HepG2 (cell line): ENCODE measurements around the gene RERE. TPM values are rescaled to one million over a fixed set of nuclear protein-coding genes. Genes with fewer than 3 reads are reported as not detected.

Experiments used
- ATAC-seq: fragments of 200-7000 bp; cut with Tn5 transposase; 3 replicates; pipeline ENCODE4 v1.9.1; 2020; ENCODE audit warnings: mild to moderate bottlenecking, moderate library complexity
- BruUV-seq: library from RNA; stranded (reverse); fragments of 400-500 nt; replicated peaks from 2 replicates; lab custom pipeline; 2021; lab: Mats Ljungman, UMichigan
- CTCF ChIA-PET: fragments of 300-600 bp; formaldehyde crosslinking; extraction: SDS; loops from one replicate; lab custom pipeline; 2021; ENCODE audit warnings: low total read pairs, inconsistent platforms, low intra/inter-chr PET ratio; lab: Yijun Ruan, JAX
- POLR2A ChIA-PET: fragments of 350-600 bp; sonication (Branson Sonifier 250); formaldehyde crosslinking; loops from one replicate; lab custom pipeline; 2020; ENCODE audit warnings: antibody characterized with exemption, inconsistent platforms; lab: Yijun Ruan, JAX
- DNase-seq: peaks from one replicate; pipeline ENCODE4 v3.0.0-alpha.2; 2015; ENCODE audit warnings: low spot score
- FAIRE-seq: peaks from 3 replicates; lab custom pipeline; 2011; peaks lifted over from hg19 to GRCh38; lab: Jason Lieb, UNC
- H2AFZ ChIP-seq: one replicate; pipeline ENCODE4 v1.6.1; 2011; ENCODE audit warnings: low read length, inconsistent platforms
- H3K27ac ChIP-seq: fragments of 300-600 bp; 3 replicates; pipeline ENCODE4 v1.8.0; 2011; ENCODE audit warnings: mixed run types, mild to moderate bottlenecking, mixed read lengths, low read length, inconsistent platforms; ENCODE audit not compliant: insufficient read depth; ENCODE audit errors: extremely low read length
- H3K27me3 ChIP-seq, 2 experiments: fragments of 200-600 bp in 1 of 2; 2 replicates in 1 of 2; 3 replicates in 1 of 2; pipeline versions ENCODE4 v1.6.0 to v1.8.0; 2011; ENCODE audit warnings: low read length in 2 of 2, mild to moderate bottlenecking in 2 of 2, moderate library complexity in 2 of 2, inconsistent platforms in 1 of 2; ENCODE audit not compliant: insufficient read depth in 2 of 2, control insufficient read depth in 1 of 2
- H3K36me3 ChIP-seq, 2 experiments: fragments of 200-600 bp in 1 of 2; replicated peaks in 1 of 2; 2 replicates in 1 of 2; 3 replicates in 1 of 2; pipeline versions ENCODE4 v1.5.1 to v1.8.0; 2011; ENCODE audit warnings: low read length in 2 of 2, inconsistent platforms in 1 of 2; ENCODE audit not compliant: insufficient read depth in 2 of 2, control insufficient read depth in 1 of 2
- H3K4me1 ChIP-seq: 2 replicates; pipeline ENCODE4 v1.5.1; 2012; ENCODE audit warnings: low read length, inconsistent platforms; ENCODE audit not compliant: insufficient read depth
- H3K4me2 ChIP-seq: 2 replicates; pipeline ENCODE4 v1.6.0; 2011; ENCODE audit warnings: low read depth, low read length, inconsistent platforms
- H3K4me3 ChIP-seq, 3 experiments: fragments of 200-600 bp in 1 of 3; sonication (generic), shearing (Covaris generic) in 1 of 3; replicated peaks in 1 of 3; 2 replicates each; pipeline ENCODE4 v1.5.1; 2011 to 2016; ENCODE audit warnings: low read length in 3 of 3, inconsistent platforms in 2 of 3, low read depth in 2 of 3, mild to moderate bottlenecking in 2 of 3, control low read depth in 1 of 3, mixed read lengths in 1 of 3; ENCODE audit not compliant: insufficient read depth in 1 of 3
- H3K79me2 ChIP-seq: one replicate; pipeline ENCODE4 v1.6.1; 2011; ENCODE audit warnings: low read length, inconsistent platforms; ENCODE audit not compliant: insufficient read depth
- H3K9ac ChIP-seq: 2 replicates; pipeline ENCODE4 v1.6.0; 2011; ENCODE audit warnings: mild to moderate bottlenecking, low read depth, low read length, inconsistent platforms; ENCODE audit not compliant: insufficient read depth
- H3K9me3 ChIP-seq: 2 replicates; pipeline ENCODE4 v1.5.1; 2012; ENCODE audit warnings: mild to moderate bottlenecking, low read length
- H4K20me1 ChIP-seq: 2 replicates; pipeline ENCODE4 v1.6.0; 2011; ENCODE audit warnings: inconsistent platforms, mild to moderate bottlenecking, low read length, moderate library complexity; ENCODE audit not compliant: insufficient read depth
- GRHL1 ChIP-seq: sonication (generic); formaldehyde crosslinking; conservative IDR thresholded peaks from 2 replicates; pipeline ENCODE4 v1.8.0; 2022; ENCODE audit warnings: missing genetic modification reagents
- KMT2B ChIP-seq: IDR thresholded peaks from 2 replicates; pipeline ENCODE4 v1.6.1; 2016; ENCODE audit warnings: missing genetic modification reagents, missing compliant biosample characterization
- PAXIP1 ChIP-seq: sonication (generic); formaldehyde crosslinking; conservative IDR thresholded peaks from 2 replicates; pipeline ENCODE4 v1.4.0; 2020; ENCODE audit warnings: mild to moderate bottlenecking, missing genetic modification reagents, moderate library complexity
- TCF7L2 ChIP-seq: IDR thresholded peaks from 2 replicates; pipeline ENCODE4 v1.6.1; 2011; ENCODE audit warnings: mild to moderate bottlenecking, low read depth, low read length, moderate library complexity
- TRIM24 ChIP-seq: sonication (generic); formaldehyde crosslinking; IDR thresholded peaks from 2 replicates; pipeline ENCODE4 v1.8.0; 2022; ENCODE audit warnings: mild to moderate bottlenecking, missing genetic modification reagents
- ZNF253 ChIP-seq: sonication (generic); formaldehyde crosslinking; IDR thresholded peaks from 2 replicates; pipeline ENCODE4 v1.8.0; 2022; ENCODE audit warnings: mild to moderate bottlenecking, missing genetic modification reagents, borderline replicate concordance
- ZNF367 ChIP-seq: sonication (generic); formaldehyde crosslinking; IDR thresholded peaks from 2 replicates; pipeline ENCODE4 v1.4.0; 2020; ENCODE audit warnings: missing genetic modification reagents, borderline replicate concordance
- ZNF850 ChIP-seq: sonication (generic); formaldehyde crosslinking; conservative IDR thresholded peaks from 2 replicates; pipeline ENCODE4 v1.9.0; 2021; ENCODE audit warnings: mild to moderate bottlenecking, missing genetic modification reagents
- in situ Hi-C: cut with HindIII; loops from 2 replicates; pipeline ENCODE4 v1.10.0; 2017; ENCODE audit warnings: low pct_unique_long_range_greater_than_20kb; ENCODE audit not compliant: extremely low pct_ligation_motif_present
- intact Hi-C: fragments of 100-400 bp; cut with micrococcal nuclease; formaldehyde crosslinking; loops from one replicate; pipeline ENCODE4 v1.10.0; 2022; ENCODE audit not compliant: unreplicated experiment
- polyA plus RNA-seq, 8 experiments: library from polyadenylated mRNA; depleted of rRNA in 3 of 8; stranded (reverse) in 7 of 8; unstranded in 1 of 8; fragments of >200 nt; fragmentation: Illumina TruSeq in 4 of 8; extraction: Trizol in 4 of 8; gene quantifications; 2 replicates each; pipeline versions ENCODE4 v1.2.1 to v1.2.3, GENCODE V29; 2011 to 2016; ENCODE audit warnings: low read depth in 4 of 8, missing spikeins in 1 of 8, mixed read lengths in 1 of 8; ENCODE audit not compliant: insufficient read depth in 1 of 8
- total RNA-seq, 5 experiments: library from RNA; depleted of rRNA; stranded (reverse); fragments of >200 nt; fragmentation: Illumina TruSeq; extraction: Trizol; gene quantifications; 2 replicates each; pipeline ENCODE4 v1.2.3, GENCODE V29; 2016; ENCODE audit warnings: low read depth in 1 of 5

Gene RERE
- total and polyA plus RNA-seq, 2 of the 13 experiments (the other 11 are each of a cell fraction or from before 2014, with no cell fraction given) = 18.3 to 21.9 TPM

GRCh38 chr1:8754247-8754650, 63.2 kb downstream of the RERE start (continued):
- TF ChIP-seq GRHL1 (CRISPR knock-in tag) (no peak), TCF7L2 (no peak), TRIM24 (CRISPR knock-in tag) (no peak), KMT2B (CRISPR knock-in tag) (no peak), PAXIP1 (no peak)

- Histone ChIP-seq H3K79me2 (peaks cover 78% of the 10 kb centered on the region), H4K20me1 (0 out of 2 replicates have a peak, but pooled peaks cover 5% of the 10 kb centered on the region), H3K9me3 (no peaks in the 10 kb centered on the region), H3K27me3 (no peaks in the 10 kb centered on the region), H3K4me1 (peaks cover 56% of the 10 kb centered on the region), H3K36me3 (no peaks in the 10 kb centered on the region), H3K27ac (peak overlapping the region; percentile 64), H3K4me2 (no peak overlapping the region), H2AFZ (no peak overlapping the region), H3K4me3 (no peak overlapping the region), H3K9ac (no peak overlapping the region)
- POLR2A ChIA-PET = no interaction called here
- in situ Hi-C loops = no loop called here
- intact Hi-C loops = no loop called here
- ATAC-seq (no peak; the same call in 2 of the 3 replicates), DNase-seq (no peak), FAIRE-seq (no peak)
- BruUV-seq = no TSS peak
- CTCF ChIA-PET = no interaction called here
- TF ChIP-seq ZNF253 (CRISPR knock-in tag) (no peak), ZNF850 (CRISPR knock-in tag) (no peak), ZNF367 (CRISPR knock-in tag) (no peak), PAXIP1 (no peak)
Measured at GRCh38 chr1:8753736-8754135, 63.7 kb downstream of the RERE start.
